HG03060 (cell line): ENCODE results near the gene GDF2.

ENCODE experiments used
- ATAC-seq: cut with Tn5 transposase; IDR thresholded peaks from one replicate; pipeline ENCODE4 v1.9.1; 2021; ENCODE audit warnings: low read depth, moderate number of reproducible peaks; ENCODE audit not compliant: unreplicated experiment

The GDF2 gene

DNA sequence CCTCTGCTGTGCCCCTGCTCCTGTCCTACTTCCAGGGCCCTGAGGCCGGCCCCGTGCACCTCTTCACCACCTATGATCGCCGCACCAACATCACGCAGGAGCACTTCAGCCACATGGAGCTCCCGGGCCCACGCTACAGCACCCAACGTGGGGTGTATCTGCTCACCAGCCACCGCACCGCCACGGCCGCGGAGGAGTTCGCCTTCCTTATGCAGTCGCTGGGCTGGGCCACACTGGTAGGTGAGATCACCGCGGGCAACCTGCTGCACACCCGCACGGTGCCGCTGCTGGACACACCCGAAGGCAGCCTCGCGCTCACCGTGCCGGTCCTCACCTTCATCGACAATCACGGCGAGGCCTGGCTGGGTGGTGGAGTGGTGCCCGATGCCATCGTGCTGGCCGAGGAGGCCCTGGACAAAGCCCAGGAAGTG lies 27.7 kb downstream of the GDF2 start:
- no peak for ATAC-seq

DNA sequence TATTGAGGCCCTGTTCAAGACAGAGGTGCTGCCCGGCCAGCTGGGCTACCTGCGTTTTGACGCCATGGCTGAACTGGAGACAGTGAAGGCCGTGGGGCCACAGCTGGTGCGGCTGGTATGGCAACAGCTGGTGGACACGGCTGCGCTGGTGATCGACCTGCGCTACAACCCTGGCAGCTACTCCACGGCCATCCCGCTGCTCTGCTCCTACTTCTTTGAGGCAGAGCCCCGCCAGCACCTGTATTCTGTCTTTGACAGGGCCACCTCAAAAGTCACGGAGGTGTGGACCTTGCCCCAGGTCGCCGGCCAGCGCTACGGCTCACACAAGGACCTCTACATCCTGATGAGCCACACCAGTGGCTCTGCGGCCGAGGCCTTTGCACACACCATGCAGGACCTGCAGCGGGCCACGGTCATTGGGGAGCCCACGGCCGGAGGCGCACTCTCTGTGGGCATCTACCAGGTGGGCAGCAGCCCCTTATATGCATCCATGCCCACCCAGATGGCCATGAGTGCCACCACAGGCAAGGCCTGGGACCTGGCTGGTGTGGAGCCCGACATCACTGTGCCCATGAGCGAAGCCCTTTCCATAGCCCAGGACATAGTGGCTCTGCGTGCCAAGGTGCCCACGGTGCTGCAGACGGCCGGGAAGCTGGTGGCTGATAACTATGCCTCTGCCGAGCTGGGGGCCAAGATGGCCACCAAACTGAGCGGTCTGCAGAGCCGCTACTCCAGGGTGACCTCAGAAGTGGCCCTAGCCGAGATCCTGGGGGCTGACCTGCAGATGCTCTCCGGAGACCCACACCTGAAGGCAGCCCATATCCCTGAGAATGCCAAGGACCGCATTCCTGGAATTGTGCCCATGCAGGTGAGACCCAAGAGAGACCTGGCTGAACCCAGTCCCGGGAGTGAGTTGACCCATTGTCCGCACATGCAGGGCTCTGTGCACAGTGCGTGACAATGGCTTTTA lies 28.7 kb downstream of the GDF2 start:
- ATAC-seq: no peak

DNA sequence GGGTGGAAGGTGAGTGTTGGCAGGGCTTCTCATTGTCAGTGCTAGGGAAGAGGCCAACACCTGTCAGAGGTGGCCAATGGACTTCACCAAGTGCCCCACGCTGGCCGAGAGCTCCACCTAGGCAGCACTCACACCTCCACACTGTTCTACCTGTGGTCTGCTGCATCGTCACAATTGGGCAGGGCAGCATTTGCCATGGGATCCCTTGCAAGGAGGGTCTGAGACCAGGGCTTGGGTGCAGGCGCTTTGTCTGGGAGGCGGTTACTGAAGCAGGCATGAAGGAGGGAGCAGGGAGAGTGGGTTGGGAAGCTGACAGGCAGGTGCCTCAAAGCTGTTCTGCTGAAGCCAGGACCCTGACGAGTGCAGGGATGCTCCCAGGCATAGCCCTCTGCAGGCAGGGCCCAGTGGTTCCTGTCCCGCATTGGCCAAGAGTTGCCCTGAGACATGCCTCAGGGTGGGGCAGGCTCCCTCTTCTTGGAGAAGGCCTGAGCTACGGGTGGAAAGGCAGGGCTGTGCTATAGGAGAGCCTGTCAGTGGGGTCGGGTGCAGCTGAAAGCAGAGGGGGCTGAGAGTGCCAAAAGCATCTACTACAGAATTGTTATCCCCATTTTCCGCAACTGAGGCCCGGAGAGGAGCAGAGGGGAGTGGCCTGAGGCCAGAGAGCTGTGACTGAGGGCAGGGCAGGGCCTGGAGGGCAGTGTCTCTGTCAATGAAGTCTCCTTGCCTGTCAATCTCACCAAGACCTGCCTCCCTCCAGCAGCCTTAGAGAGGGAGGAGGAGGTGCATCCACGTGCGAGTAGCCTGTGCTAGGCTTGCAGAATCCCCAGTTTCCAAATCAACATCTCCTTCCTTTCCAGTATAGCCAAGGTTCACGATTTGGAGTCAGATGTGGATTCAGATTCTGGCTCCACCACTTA lies 29.9 kb downstream of the GDF2 start:
- no peak for ATAC-seq

DNA sequence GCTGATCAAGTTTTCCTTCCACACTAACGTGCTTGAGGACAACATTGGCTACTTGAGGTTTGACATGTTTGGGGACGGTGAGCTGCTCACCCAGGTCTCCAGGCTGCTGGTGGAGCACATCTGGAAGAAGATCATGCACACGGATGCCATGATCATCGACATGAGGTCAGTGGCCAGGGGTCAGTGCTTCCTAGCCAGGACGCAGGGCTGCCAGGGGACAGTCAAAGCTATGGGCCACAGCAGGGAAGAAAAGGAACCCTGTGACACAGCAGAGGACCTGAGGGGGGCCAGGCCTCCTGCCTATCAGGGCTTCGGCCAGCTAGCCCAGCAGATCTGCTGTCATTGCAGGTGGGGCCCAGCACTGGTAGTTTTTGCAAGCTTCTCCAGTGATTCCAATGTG lies 31.1 kb downstream of the GDF2 start:
- no peak for ATAC-seq

DNA sequence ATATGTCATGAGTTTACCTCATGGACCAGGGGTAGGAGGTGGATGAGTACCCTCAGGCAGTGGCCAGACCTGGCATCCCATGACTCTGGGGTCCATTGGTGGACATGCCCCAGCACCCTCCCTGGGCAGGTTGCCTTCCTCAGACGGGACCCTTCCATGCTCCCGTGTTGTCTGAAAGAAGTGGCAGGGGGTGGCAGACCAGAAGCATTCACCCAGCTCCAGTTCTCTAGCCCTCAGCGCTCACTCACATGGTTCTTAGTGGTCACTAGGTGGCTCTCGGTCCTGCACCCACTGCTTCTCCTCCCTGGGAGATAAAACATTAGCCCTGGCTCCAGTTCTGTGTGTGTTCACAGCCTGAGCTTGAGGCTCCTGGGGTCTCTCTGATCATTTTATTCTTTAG lies 31.9 kb downstream of the GDF2 start:
- ATAC-seq: no peak

DNA sequence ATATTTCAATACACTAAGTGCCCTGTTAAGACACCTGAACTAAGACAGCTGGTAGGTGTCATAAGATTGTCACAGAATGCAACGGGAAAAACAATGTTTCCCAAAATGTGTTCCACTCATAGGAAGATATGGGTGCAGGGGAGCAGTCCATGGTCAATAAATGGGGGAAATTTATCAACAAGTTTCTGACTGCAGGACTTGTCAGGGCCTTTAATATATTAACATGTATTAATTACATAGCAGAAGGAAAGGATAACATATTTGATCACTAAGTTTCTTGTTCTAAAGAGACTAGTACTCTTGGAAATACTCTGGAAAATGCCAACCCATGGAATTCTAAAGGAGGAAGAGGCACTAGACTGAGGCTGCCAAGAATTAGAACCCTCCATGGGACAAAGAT lies 32.6 kb downstream of the GDF2 start:
- no peak for ATAC-seq

DNA sequence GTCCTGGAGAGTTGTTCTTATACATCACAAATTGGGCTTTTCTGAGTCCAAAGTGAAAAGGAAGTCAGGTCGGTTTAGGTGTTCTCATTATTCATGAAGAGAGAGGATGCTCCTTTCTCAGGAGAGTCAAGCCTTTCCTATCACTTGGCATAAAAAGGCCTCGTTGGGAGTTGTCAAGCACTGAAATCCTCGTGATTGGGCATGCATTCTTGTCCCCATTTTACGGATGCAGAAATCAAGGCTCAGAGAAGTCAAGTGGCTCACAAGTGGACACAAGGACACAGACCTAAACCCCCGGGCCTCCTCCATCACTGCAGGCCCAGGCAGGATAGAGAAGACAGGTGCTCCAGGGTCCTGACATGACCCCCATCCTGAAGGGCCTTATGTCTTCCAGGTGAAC lies 34.5 kb downstream of the GDF2 start:
- ATAC-seq: no peak

DNA sequence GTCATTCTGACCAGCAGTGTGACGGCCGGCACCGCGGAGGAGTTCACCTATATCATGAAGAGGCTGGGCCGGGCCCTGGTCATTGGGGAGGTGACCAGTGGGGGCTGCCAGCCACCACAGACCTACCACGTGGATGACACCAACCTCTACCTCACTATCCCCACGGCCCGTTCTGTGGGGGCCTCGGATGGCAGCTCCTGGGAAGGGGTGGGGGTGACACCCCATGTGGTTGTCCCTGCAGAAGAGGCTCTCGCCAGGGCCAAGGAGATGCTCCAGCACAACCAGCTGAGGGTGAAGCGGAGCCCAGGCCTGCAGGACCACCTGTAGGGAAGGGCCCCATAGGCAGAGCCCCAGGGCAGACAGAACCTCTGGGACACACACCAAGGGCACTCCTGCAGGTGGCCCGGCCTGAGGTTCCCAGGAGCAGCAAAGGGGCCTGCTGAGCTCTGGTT lies 34.9 kb downstream of the GDF2 start:
- no peak for ATAC-seq

DNA sequence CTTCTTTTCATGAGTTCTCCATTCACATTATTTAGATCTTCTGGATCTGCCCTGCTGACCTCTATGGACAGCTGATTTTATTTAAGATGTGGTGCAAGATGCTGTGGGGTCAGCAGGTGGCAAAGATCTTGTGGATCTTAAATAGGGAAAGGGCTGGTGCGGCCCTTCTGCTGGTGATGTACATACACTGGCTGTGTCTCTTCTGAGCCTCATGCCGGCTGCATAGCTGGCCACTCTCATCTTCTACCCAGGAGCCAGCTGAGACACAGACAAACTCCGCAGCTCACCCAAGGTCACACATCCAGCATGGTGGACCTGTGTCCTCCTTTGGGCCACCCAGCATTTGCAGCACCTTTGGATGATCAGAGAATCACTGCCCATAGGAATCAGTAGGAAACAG lies 35.7 kb downstream of the GDF2 start:
- ATAC-seq: no peak

DNA sequence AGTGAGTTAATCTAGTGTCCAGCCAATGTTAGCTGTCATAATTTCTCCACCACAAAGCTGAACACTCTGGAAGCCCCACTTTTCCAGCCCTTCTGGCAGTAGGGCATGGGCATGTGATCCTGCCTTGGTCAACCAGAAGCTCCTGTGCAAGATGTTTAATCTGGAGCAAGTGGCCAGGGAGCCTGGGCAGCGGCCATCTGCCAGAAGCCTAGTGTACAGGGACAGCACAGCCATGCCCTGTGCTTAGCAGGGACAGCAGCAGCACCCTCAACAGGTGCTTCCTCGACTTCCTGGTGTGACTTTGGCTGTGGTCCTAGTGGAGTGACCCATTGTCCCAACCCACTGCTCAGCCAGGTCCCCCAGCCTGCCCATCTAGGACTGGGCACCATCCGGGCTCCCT lies 36.2 kb downstream of the GDF2 start:
- ATAC-seq: no peak

DNA sequence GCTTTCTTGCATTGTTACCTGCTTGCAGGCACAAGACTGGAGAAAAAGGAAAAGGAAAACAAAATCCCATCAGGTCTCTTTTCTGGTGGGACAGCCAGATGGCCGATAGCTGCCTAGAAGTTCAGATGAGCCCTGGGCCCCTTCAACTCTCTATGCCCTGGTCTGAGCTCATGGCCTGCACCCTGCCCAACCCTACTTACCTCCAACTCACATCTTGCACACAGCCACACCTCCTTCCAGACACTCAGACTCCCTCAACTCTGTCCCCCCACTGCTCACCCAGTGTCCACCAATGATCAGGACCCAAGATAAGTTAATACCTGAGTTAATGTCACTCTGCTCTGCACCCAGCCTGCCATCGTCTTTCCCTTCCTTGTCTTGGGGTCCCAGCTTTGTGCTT lies 36.8 kb downstream of the GDF2 start:
- ATAC-seq: no peak

DNA sequence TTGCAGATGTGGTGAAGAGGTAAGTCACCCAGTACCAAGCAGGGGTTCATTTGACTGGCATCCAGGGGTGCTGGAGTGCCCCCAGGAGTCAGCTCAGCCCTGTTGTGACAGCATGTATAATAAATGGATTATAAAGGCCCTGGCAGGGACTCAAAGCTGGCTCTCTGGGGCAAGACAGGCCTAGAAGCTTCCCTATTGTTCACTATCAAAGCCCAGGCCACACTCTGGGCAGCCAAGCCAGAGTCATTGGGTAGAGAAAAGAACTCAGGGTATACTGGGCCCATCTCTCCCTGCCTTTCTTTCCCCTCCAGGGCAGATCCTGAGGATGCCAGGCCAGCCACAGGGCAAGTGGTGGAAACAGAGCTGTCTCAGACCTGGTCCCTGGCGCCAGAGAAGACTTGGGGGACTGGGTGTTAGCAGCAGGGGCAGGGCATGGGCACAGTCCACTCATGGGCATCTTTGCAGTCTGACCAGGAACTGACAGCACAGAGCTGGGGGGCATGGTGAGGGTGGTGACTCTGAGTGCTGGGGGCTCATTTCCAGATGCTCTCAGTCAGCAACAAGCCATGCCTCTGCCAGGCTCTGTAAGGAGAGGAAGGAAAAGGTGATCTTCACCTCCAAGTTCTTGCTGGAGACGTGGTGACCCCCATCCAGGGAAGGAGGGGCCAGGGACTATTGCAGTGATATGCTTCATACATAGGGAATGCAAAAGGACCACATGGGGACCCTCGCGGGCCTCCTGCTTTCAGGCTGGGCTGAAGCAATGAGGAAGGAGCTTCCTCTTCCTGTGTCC lies 37.6 kb downstream of the GDF2 start:
- ATAC-seq: no peak

DNA sequence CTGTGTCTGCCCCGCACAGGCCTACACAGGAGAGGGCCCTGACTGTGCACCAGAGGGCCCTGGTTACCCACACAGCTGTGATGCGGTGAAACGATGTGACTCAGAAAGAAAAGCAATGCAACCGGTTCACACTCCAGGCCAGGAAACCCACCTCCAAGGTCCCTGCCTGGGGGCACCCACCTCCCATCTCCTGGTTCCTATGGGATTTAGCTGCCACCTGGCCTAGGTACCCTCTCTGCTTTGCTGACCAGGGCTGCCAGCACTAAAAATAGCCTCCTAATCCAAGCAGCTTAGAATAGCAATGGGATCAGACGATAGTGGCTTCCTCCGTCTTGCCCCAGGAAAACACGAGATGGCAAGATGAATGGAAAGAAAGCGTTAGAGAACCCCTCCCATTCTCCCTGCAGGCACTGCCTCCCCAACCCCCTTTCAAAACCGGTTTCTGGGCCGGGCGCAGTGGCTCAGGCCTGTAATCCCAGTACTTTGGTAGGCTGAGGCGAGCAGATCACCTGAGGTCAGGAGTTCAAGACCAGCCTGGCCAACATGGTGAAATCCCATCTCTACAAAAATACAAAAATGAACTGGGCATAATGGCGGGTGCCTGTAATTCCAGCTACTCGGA lies 38.3 kb downstream of the GDF2 start:
- no peak for ATAC-seq

DNA sequence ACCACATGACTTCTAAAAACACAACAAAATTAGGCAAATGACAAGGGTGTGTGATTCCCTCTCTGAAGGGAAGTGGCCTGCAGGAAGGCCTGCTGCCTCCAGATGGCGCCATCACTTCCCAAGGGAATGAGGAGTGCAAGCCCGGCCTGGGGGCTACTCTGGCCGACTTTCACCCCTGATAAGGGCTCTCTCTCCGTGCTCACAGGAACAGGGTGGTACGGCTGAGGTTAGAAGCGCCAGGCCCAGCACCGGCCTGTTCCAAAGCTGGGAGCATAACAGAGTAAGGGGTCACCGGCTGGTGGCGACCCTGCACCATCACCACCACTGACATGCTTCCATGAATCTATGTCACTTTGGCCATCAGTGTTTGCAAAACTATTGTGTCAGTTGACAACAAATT lies 39.0 kb downstream of the GDF2 start:
- no peak for ATAC-seq

DNA sequence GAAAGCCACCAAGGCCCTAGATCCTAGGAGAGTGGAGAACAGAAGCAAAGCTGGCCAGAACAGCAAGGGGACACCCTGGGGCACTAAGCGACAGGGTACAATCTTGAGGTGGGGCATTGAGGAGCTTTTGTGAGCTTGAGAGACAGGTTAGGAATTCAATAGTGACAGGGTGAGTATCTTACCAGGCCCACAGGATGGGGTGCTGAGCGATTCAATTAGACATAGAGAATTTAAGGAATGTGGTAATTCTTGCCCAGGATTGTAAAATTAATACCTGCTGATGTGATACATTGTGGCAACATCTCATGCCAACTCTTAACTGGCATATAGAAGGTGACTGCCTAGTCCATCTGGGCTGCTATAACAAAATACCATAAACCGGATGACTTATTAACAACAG lies 39.9 kb downstream of the GDF2 start:
- no peak for ATAC-seq

DNA sequence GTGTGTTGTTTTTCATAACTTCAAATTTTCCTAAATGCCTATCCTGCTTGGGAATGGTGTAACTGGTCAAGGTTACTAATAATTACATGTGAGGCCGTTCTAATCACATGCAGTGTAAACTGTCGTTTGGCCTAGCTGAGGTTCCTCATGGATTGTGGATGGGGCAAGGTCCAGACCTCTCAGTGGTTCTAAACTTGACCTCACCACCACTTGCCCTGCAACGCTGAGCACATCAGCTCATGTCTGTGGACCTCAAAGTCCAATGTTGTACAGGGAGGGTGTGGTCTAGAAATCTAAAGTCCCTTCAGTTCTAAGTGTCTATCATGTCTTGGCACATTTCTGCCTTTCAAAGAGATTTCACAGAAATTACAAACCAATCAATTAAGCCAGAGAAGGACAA lies 41.5 kb downstream of the GDF2 start:
- no peak for ATAC-seq

DNA sequence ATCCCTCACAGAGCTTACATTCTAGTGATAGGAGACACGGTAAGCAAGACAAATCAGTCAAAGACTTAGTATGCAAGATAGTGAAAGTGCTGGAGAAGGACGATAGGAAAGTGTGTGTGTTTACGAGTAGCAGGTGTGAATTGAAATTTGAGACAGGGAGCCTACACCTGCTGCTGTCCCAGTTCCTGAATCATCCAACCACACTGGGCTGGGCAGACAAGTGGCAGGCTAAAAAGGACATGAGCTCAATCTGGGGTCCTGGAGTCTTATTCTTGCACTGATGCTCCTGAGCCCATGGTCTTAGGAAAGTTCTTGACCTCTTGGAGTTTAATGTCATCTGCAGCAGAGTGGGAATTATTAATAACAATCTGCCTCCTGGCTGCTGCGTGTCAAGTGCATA lies 42.1 kb downstream of the GDF2 start:
- no peak for ATAC-seq

DNA sequence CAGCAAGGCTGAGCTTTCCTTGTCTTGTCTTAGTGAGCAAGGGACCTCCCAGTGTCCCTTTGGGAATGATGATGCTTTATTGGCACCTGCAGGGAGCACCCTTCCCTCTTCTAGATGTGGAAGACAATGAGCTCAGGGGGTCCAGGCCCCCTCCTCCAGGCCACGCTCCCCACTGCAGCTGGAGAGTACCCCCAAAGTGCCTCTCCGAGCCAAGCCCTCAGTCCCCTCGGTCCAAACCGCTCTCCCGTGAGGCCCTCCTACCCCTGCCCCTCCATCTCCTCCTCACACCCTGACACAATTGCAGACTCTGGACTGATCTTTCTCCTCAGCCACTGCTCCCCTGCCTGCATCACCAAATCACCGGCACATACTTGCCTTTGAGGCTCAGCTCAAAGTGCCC lies 42.7 kb downstream of the GDF2 start:
- no peak for ATAC-seq

DNA sequence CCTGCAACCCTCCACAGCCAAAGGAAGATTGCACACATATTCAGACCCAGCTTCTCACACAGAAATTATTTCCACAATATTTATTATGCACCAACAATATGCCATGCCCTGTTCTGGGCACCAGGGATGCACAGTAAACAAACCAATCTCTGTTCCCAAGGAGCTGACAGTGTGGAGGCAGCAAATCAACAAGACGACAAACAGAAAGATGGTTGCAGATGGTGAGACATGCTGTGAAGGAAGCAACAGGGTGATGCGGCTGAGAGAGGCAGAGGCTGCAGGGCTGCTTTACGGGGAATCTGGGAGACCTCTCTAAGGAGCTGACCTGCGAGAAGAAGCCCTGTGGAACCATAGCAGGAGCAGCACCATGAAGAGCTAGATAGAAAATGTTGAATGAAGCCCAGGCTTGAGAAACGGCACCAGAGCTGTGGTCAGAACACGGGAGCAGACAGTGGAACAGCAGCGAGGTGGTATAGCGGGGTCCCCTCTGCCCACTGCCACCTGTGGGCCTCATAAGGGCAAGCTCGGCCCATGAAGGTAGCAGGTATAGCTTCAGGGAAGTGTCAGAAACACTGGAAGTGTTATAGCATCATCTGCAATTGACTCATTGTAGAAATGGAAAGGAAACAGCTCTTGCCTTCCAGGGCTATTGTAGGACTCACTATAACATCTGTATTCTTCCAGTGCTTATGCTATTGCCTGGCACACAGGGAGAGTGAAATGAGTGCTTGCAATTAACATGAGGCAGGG lies 43.4 kb downstream of the GDF2 start:
- ATAC-seq: no peak
